Retinal pigment epithelial cell (primary cell): ENCODE measurements around the gene C1GALT1C1.
"Not testable (repeated sequence)": the region's sequence is repeated elsewhere in the genome, so short reads cannot be mapped to it uniquely, and the experiment has no call there.

ENCODE experiments used
- DNase-seq: peaks from one replicate; pipeline ENCODE4 v3.0.0-alpha.2; 2010; ENCODE audit warnings: low read depth
- H3K4me3 ChIP-seq: 2 replicates; pipeline ENCODE4 v1.5.1; 2011; ENCODE audit warnings: mild to moderate bottlenecking, low read length, control low read depth, moderate library complexity
- CTCF ChIP-seq: conservative IDR thresholded peaks from 2 replicates; pipeline ENCODE4 v1.5.1; 2011; ENCODE audit warnings: low read depth, low read length, control low read depth, inconsistent platforms

Gene C1GALT1C1

DNA sequence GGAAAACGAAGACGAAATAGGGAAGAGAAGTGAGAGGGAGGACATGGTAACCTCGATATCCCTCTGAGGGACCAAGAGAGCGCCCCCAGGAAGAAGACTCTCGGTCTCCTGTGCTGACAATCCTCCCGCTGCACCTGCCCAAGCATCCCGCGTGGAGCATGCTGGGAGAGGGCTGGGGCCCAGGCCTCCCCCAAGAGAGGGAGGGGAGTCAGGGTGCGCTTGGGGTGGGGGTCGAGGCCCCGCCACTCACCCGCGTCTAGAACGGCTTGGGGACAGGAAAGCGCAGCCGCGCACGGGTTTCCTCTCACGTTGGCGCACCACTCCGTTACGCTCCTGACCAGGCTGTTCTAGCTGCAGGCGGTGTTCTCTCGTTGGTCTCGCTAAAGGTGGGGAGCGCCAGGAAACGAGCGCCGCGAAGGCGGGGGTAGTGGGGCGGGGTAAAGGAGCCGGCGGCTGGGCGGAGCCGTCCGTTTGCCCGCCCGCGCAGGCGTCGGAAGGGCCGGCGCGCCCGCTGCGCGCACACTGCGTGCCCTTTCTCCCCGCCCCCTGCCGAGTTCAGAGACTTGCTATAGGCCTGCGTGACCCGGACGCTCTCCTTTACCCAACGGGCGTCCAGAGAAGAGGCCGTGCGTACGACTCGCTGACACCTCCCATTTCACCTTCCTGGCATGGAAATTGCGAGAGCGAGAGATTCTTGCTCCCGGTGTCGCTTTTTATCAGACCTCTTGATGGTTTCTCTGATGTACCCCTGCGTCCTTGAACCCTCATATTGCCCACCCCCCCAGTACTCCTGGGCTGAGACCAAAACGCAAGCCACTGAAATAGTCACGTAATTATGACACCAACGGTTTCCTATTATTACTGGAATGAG, at the start of gene C1GALT1C1:
C1GALT1C1 (minus strand) TSS at position 388 of the 871 bp plus-strand sequence. CDS start 2,888 bp downstream, outside the sequence.
- peak within 1 kb of the TSS; percentile 70 for H3K4me3 ChIP-seq
- DNase-seq: peak; percentile 69
- no peak for TF ChIP-seq CTCF

DNA sequence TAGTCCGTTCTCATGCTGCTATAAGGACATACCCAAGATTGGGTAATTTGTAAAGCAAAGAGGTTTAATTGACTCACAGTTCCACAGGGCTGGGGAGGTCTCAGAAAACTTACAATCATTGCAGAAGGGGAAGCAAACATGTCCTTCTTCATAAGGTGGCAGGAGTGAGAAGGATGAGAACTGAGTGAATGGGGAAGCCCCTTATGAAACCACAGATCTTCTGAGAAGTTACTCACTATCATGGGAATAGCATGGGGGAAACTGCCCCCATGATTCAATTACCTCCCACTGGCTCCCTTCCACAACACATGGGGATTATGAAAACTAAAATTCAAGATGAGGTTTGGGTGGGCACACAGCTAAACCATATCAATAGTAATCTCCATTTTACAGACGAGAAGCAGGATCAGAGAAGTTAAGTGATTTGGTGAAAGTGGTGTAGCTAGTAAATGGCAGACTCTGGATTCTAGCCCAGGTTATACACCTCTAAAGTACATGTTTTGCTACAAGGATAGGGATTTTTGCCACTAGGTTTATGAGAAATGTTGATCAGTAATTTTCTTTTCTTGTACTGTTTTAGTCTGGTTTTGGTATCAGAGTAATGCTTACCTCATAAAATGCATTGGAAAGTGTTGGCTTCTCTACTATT, 47.3 kb upstream of the C1GALT1C1 start:
- TF ChIP-seq CTCF: no peak
- H3K4me3 ChIP-seq: no peak overlapping the region
- DNase-seq: no peak

DNA sequence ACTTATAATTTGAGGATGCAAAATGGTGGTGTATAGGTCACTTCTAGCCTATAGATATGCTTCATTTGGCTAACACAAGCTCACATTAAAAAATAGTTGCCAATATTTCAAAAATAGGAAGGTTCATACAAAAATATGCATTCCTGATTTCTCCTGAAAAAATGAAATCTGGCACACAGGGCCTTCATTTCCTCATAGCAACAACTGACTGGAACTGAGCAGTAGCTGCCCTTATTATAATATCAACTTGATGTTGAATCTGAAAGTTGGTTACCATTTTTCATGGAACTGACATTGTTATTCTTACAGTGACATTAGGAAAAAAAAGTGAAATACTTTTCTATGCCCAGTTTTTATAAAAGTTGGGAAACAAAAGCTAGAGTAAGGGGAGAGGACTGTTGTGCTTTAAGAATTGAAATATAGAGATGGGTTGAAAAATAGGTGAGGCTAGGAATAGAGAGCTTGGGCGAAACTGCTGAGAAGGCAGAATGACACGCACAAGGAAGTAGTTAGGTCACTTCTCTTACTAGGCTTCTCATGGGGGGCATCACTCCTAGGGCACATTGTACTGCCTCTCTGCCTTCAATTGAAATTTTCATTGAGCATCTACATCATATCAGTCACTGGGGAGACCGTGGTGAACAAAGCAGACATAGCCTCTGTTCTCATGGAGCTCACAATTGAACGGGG, 43.1 kb upstream of the C1GALT1C1 start:
- DNase-seq: no peak

GRCh38 chrX:120672389-120672788, 42.5 kb upstream of the C1GALT1C1 start:
- peak; percentile 62 for DNase-seq
- H3K4me3 ChIP-seq: no peak overlapping the region
- no peak for TF ChIP-seq CTCF

More for the DNA sequence above, 43.1 kb upstream of the C1GALT1C1 start:
- no peak for TF ChIP-seq CTCF
- H3K4me3 ChIP-seq: no peak overlapping the region

DNA sequence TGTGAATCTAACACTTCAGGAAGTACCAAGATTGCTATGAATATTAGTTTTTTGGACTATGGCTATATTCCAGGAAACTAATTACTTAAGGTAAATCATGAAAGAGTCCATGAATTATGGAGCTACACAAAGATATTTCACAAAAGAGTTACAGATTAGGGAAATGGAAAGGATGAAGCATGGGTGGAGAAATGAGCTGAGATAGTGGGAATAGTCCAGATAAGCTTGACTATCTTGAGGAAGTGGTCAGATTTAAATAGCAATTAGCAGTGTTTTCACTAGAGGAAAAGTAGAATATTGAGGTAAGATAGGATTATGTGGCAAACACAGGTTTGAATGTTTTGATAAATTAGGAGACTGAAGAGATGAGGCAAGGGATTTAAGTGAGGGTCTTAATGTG, 42.1 kb upstream of the C1GALT1C1 start:
- no peak for DNase-seq
- H3K4me3 ChIP-seq: no peak overlapping the region

GRCh38 chrX:120668357-120668756, 38.5 kb upstream of the C1GALT1C1 start:
- TF ChIP-seq CTCF: no peak

More for the DNA sequence above, 42.1 kb upstream of the C1GALT1C1 start:
- no peak for TF ChIP-seq CTCF

GRCh38 chrX:120664535-120664934, 34.7 kb upstream of the C1GALT1C1 start:
- not testable (repeated sequence) for DNase-seq, H3K4me3 ChIP-seq

More at GRCh38 chrX:120668357-120668756, 38.5 kb upstream of the C1GALT1C1 start:
- no peak for DNase-seq
- no peak overlapping the region for H3K4me3 ChIP-seq
